NOMO-1 treated with dmso at 0.1 percent for 144 hours (cell line): ENCODE measurements around the gene PRR33.
A peak's percentile ranks its signal among the peaks of the same experiment; 100 is the strongest.
"Not testable (repeated sequence)": the region's sequence is repeated elsewhere in the genome, so short reads cannot be mapped to it uniquely, and the experiment has no call there.

Experiments used
- DNase-seq: peaks from one replicate; lab custom pipeline; 2025; ENCODE audit not compliant: unreplicated experiment; lab: John Stamatoyannopoulos, UW

Gene PRR33

GRCh38 chr11:1889941-1890855, 1.5 kb downstream of the PRR33 start:
- DNase-seq = no peak

GRCh38 chr11:1889224-1889930, 2.3 kb downstream of the PRR33 start:
- DNase-seq = no peak

- no peak for DNase-seq
These were observed 2.9 kb downstream of the PRR33 start for GRCh38 chr11:1888811-1889210.

- no peak for DNase-seq
These were observed 3.3 kb downstream of the PRR33 start for GRCh38 chr11:1888347-1888753.

GRCh38 chr11:1887451-1888346, 4.0 kb downstream of the PRR33 start:
- DNase-seq = no peak

GRCh38 chr11:1886551-1886950, 5.1 kb downstream of the PRR33 start:
- not testable (repeated sequence) for DNase-seq

GRCh38 chr11:1884303-1884700, 7.4 kb downstream of the PRR33 start:
- no peak for DNase-seq

- DNase-seq = no peak
These were observed 8.1 kb downstream of the PRR33 start for GRCh38 chr11:1883346-1884302.

- DNase-seq = peak; percentile 12
These were observed 9.1 kb downstream of the PRR33 start for GRCh38 chr11:1882265-1883238.

GRCh38 chr11:1881442-1882264, 10.0 kb downstream of the PRR33 start:
- DNase-seq = no peak

- DNase-seq = no peak
These were observed 10.8 kb downstream of the PRR33 start for GRCh38 chr11:1880746-1881441.

GRCh38 chr11:1879941-1880720, 11.6 kb downstream of the PRR33 start:
- no peak for DNase-seq

GRCh38 chr11:1879342-1879940, 12.3 kb downstream of the PRR33 start:
- no peak for DNase-seq

GRCh38 chr11:1878137-1879031, 13.3 kb downstream of the PRR33 start:
- DNase-seq = no peak
